Left renal cortex interstitium (tissue), 4 donors: Measurements from ENCODE around the gene TMEM236. TPM values are rescaled to one million over a fixed set of nuclear protein-coding genes. Genes with fewer than 3 reads are reported as not detected.

Experiments used
- DNase-seq, 4 donors: peaks; one replicate each; pipeline ENCODE4 v3.0.0-alpha.2; 2013; ENCODE audit warnings: low read depth in 4 of 4, low spot score in 2 of 4, missing footprints in 1 of 4
- polyA plus RNA-seq, 4 donors: library from polyadenylated mRNA; unstranded; fragments of 120-200 nt; gene quantifications; one replicate each; pipeline ENCODE4 v1.2.1, GENCODE V29; 2013; ENCODE audit not compliant: insufficient read length in 4 of 4

Gene TMEM236
- polyA plus RNA-seq, 4 donors: 0.19 to 0.31 (median 0.25) TPM

DNA sequence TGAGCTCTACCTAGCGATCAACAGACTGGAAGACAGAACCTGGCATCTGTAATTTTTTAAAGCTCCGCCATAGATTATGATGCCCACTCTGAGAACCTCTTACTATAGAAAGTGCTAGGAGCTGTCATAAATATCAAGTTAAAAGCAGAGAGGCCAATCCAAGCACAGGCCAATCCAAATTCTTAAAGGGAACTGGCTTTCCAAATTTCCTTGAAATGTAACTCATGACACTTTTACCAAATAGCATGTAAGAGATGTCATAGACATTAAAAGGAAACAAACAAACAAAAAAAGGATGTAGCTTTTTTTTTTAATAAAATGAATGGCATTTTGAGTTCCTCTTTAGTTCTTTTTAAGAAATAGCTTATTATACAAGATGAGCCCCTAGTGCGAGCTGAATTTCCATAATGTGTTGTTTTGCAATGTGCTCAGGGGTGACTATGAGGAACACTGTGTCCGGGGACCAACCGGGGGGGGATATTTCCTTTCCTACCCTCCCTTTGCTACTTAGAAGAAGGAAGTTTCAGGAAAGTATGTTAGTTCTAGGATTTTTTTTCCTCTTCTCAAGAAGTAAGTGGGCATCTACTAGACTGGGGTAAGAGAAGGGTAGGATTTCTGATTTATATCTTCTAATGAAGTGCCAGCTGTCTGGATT, 33.4 kb downstream of the TMEM236 start:
- no peak for DNase-seq

DNA sequence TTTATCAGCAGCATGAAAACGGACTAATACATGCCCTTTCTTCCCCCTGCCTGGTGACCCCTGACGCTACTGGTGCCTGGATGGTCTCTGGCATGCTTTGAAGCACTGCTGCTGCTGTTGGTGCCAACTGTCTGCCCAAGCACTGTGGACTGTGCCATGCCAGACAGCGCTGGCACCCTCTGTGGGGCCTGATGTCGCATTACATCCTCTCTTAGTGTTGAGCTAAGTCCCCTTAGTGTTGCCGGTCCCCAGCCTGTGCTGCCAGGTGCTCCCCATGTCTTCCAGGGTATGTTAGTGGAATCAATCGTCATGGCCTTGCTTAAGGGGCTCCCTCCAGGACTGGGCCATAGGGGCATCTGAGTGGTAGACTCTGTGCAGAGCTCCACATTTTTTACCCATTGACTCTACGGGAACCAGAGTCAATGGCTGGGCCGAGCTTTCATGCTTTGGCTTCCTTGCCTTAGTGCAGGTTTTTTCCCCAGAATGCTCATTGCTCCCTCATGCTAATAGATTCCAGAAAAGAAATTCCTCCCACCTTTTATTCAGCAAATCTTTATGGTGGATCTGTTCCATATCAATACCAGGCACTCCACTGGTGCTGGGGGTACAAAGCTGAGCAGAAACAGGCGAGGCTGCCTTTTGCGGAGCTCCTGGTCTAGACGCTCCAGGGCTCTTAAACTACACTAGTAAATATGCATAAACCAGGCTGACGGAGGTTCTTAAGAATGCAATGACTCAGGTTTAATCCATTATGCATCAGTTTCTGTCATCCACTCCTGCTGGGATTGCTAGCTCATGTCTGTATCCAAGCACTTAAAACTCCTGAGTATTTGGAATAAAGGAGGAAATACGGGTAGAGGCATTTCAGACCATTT, 35.3 kb downstream of the TMEM236 start:
- DNase-seq: no peak

- no peak for DNase-seq
Observed at GRCh38 chr10:17788646-17789045, 36.6 kb downstream of the TMEM236 start.

- no peak for DNase-seq
Observed at GRCh38 chr10:17789396-17789795, 37.4 kb downstream of the TMEM236 start.

DNA sequence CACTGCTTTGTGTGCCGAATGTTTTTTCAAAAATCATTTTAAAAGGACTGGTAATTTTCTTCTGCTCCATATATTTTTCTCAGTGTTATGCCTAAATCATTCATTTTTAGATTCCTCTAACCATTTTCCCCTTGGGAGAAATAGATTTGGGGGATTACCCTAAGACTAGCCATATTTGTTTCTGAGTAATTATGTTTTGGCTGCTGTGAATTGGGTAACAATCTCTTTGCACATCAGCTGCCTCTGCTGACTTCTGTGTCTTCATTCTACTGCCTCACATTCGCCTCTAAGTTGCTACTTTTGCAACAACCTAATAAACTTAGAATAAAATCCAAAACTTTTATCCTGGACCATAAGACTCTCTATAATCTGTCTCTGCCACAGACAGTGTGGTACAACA, 38.6 kb downstream of the TMEM236 start:
- no peak for DNase-seq

DNA sequence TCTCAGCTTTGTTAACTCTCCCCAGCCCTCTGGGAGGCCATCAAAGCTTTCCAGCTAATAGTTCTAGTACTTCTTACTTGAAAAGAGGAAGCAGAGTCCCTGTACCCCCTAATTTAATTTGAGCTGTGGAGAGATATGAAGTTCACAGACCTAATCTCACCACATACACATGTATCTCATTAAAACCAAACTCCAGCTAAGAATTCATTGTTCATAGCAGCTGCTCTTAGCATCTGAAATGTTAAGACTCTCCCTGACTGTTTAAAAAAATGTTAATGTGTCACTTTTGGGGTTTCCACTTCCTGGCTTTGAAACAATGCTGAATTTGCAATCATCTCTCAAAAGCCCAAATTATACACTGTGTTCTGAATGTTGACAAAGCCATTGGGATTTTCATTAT, 41.0 kb downstream of the TMEM236 start:
- no peak for DNase-seq

DNA sequence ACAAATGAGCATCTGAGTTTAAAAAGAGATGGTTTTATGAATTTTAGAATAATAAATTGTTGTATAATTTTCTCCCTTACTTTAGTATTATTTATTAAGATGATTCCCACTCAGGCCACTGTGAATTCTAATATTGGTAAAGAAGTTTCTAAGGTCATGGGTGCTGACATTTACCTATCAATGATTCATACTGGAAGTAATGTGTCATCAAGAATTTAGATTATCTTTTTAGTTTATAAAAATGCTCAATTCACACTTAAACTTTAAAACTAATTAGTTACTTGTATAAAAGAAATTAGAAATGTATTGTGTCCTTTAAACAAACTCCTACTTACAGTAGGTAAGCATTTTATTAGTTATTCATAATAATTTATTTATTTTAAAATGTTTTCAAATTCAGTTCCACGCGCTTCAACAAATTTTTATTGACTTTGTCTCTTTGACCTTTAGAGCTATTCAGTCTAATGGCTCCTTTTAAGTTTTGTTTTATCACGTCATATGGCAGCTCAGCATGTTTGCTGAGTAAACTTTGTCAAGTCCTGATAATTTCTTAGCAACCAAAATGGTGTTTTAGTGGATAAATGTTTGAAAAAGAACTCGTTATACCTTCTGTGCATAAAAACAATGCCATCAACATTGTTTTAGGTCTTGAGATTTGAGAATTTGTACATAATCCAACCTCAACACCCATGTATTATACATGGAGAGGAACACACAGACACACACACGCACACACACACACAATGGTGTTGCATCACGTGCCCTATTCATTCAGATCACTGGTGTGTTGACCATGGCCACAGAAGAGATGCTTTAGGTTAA, 42.0 kb downstream of the TMEM236 start:
- no peak for DNase-seq

DNA sequence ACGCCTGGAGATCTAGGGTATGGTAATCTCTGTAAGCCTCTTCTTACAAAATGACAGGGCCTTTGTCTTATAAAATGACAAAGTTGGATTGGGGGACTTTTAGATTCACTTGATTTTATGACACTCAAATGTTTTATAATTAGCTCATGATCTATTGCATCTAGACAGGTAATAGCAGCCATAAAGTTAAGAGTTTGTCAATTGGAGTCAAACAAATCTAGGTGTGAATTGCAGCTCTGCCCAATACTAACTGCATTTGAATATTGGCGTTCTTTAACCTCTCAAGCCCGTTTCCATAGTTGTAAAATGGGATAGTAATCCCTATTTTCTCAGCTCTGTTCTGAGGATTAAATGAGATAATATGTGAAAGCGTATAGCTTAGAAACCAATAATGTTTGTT, 43.1 kb downstream of the TMEM236 start:
- no peak for DNase-seq

DNA sequence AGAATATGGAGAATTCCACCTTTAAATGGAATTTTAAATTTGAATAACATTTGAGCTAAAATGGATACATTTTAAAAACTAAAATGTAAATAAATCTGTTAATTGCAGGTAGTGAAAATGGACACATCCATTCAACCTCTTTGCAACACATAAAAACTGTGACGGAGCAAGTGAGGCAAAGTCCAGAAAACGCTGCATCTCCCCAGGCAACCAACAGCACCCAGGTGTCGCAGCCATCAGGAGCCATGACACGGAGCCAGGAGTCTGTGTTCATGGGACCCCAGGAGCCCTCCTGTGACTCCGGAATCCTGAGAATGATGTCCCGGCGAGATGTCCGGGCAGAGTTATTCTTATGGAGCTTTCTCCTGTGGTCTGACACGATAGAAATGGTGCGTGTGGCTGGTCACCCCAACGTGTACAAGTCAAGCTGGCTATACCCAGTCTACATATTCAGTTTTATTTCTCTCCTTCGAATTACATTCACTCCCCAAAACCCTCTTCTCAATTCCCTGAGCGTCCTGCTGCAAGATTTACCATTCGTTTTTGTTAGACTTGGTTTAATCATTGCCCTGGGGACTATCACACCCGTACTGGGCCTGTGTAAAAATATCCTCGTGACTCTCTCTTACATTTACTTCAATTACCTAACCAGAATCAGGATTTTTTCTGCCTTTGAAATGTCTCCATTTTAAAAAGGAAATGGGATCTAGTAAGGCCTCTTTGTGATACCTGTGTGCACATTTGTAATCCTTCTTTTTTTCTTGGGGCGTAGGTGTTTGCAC, 44.0 kb downstream of the TMEM236 start:
- DNase-seq: no peak

DNA sequence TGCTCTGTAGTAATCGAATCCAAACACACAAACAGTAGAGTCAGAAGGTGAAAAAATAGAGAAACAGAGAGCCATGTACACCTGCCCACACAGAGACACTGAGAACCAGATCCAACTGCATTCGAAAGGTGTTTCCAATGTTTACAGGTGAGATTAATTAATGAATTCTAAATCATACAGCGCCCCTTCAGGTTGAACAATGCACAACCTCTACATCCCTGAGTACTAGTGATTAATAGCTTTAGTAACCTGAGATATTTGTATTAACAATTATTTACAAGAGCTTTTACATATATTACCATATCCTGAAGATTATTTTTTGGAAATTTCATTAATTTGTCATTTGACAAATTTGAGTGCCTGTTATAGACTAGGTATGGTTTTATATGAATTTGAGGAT, 49.5 kb downstream of the TMEM236 start:
- no peak for DNase-seq

DNA sequence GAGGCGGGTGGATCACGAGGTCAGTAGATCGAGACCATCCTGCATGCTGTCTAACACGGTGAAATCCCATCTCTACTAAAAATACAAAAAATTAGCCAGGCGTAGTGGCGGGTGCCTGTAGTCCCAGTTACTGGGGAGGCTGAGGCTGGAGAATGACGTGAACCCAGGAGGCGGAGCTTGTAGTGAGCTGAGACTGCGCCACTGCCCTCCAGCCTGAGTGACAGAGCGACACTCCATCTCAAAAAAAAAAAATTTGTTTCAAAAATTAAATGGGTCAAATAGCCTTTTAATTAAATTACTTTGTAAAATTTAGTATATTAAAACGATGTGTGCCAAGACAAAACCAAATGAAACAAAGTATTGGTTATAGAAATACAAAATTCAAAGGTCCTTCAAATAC, 50.3 kb downstream of the TMEM236 start:
- DNase-seq: no peak

DNA sequence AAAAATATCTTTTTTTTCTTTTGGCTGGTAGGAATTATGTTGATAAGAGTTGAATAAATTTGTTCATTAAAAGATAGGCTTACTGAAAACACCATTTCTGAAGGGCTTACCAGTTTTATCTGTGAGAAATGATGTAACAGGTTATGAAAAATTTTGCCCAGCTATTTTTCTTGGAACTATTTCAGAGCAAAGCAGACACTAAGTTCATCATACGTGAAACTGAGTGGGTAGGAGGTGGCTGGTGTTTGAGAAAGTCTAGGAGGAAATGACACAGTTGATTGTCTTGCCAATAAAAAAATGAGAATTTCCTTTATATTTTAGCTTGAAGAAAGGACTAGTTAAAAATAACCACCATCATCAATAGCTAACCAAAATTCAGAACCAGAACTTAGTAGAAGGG, 51.0 kb downstream of the TMEM236 start:
- no peak for DNase-seq

DNA sequence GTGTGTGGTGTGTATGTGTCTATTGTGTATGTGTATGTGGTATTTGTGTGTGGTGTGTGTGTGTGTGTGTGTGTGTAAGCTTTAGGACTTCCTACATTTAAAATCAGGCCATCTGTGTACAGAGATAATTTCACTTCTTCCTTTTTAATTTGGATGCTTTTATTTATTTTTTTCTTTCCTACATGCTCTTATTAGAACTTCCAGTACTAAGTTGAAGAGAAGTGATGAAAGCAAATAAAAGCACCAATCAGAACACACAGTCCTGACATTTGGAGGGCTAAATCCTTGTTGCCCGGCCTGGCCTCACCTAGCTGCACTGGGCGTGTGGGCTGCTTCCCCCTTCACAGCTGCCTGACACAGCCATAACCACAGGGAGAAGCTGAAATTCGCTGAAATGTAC, 53.3 kb downstream of the TMEM236 start:
- no peak for DNase-seq

GRCh38 chr10:17805921-17806577, 54.0 kb downstream of the TMEM236 start:
- no peak for DNase-seq

DNA sequence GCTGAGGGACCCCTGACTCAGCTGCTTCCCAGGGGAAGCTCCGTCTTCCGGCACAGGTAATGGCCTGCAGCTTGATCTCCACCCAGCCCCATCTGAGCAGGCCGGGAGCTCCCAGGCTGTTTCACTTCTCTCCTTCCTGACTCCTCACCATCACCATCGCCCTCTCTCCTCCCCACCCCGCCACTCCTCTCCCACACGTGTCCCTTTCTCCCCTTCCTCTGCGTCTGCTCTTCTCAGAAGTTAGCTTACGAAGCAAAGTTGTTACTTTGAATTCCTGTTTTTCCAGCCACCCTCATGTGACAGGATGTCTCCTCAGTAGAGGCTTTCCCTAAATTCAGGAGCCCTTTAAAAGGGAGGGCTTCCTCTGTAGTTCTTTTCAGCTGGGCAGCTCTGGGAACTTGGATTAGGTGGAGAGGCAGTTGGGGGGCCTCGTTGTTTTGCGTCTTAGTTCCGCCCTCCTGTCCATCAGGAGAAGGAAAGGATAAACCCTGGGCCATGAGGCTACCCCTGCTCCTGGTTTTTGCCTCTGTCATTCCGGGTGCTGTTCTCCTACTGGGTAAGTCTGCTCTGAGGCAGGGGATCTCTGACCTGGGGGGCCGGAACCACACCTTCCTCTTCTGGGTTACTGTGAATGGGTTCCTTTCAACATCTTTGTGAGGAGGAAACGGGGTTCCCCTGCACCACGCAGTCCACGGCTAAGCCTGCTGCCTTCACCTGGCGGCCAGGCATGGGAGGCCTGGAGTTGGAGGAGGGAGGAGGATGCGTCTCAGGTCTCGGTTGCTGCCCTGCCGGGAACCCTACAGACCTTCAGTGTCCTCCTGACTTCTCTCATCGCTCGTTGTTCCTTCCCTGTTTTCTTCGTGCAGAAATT, 57.2 kb downstream of the TMEM236 start, which contains the start of gene MRC1:
MRC1 (plus strand) TSS at position 378 of the 871 bp plus-strand sequence; CDS start at position 496, 118 bp downstream.
- no peak for DNase-seq

- DNase-seq: no peak
Observed at GRCh38 chr10:17811146-17811865, 59.3 kb downstream of the TMEM236 start.

- DNase-seq: no peak
Observed at GRCh38 chr10:17814973-17815372, 63.0 kb downstream of the TMEM236 start.

DNA sequence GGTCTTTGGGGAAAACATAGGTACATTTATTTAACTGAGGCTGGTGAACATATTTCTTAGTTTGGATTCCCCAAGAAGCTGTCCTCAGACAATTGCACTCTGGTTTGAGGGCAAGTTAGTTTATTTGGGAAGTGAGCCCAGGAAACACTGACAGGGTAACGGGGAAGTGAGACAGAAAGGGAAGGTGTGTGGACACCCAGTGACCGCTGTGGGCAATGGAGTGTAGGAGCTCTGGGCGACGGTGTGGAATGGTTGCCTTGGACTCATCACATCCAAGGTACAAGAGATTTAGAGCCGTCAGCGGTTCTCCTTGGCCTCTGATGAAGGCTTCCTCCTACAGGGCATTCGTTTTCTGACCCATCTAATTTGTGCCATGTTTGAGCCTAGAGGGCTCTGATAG, 64.2 kb downstream of the TMEM236 start:
- DNase-seq: no peak
